GM18868 (cell line): ENCODE measurements around the gene CRADD.

Source experiments
- ATAC-seq: cut with Tn5 transposase; IDR thresholded peaks from one replicate; pipeline ENCODE4 v1.9.1; 2021; ENCODE audit warnings: mild to moderate bottlenecking, moderate library complexity; ENCODE audit not compliant: unreplicated experiment

The CRADD gene

DNA sequence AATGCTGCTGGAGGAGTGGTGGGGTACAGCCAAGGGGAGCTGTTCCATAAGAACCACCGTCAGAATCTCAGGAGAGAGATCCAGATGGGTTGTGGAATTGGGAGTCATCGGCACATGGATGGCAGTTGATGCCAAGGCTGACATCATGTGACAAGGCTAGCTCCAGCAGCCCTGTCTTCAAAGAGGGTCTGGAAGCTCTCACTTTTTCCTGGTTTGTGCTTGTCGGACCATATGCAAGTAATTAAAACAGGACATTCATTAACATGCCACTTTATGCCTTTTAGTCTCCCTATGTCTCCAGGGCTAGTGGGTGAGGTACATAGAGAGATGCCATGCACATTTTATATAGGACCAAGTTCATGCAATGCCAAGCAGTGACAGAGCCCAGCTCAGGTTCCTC, 211.8 kb downstream of the CRADD start:
- ATAC-seq, result no peak

- ATAC-seq, result no peak
Measured at GRCh38 chr12:93889516-93890212, 212.5 kb downstream of the CRADD start.

DNA sequence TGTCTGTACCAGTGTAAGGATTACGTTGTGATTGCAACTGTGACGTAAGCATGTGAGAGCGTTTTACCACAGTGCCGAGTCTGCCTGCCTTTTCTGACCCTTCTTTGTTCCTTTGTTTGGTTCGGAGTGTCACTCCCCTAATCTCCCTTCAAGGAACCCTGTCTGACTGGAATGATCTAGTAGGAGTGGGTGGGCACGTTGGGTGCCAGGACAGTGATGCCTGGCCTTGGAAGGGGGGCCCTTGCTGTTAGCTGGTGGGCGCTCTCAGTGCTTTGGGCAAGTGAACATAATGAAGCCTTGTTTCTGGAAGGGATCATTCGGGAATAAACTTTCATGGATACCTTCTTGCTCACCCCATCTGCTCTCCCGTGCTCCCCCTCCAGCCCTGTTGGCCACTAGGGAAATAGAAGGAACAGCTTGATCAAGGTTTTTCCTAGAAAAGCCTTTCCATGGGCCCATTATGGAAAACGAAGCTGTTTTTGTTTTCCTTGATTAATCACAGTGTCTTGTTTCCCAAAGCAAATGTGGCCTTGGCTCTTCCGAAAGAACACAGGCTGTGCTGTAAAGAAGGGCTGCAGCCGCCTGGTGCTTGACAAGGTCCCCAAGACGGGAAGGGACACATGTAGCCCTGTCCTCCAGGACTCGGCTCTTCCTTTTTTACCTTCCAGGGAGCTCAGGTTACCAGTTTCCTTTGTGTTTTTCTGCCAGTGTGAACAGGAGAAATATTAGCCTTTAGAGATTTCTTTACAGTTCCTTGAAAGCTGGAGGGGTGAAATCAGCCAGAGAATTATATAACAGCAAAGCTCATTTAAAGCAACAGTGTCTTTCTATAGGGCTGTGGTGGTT, 215.5 kb downstream of the CRADD start:
- no peak for ATAC-seq

- no peak for ATAC-seq
Measured at GRCh38 chr12:93894391-93895088, 217.4 kb downstream of the CRADD start.

GRCh38 chr12:93895089-93895445, 217.9 kb downstream of the CRADD start:
- ATAC-seq, result no peak

DNA sequence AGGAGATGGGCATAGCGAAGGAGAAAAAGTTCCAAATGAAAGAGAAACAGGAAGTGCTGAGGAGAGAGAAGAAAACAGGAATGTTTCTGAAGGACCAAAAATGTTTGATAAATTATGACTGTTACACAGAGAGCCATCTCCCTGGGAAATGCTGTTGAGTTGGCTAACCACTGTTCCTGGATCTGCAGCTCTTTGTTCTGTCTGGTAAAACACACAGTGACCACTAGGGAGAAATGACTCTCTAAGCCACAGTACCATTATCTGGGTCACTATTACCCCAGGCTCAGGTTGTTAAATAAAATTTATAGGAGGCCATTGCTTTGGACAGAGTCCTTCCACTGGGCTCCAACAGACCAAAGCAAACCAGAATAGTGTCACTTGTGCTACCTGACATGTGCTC, 219.3 kb downstream of the CRADD start:
- no peak for ATAC-seq

DNA sequence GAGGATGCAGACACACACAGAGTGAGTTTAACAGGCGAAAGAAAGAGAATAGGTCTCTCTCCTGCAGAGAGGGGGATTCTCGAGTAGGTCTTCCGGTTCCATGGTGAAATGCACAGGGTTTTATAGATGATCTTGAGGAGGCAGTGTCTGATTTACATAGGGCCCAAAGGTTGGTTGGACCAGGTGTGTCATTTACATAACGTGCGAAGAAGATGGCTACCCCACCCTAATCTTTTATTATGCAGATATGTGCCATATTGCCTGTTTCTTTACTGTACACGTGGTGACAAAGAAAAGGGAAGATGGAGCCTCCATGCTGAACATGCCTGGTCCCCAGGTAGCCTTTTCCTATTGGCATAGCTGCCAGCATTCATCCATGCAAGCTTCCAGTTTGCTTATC, 219.8 kb downstream of the CRADD start:
- no peak for ATAC-seq

DNA sequence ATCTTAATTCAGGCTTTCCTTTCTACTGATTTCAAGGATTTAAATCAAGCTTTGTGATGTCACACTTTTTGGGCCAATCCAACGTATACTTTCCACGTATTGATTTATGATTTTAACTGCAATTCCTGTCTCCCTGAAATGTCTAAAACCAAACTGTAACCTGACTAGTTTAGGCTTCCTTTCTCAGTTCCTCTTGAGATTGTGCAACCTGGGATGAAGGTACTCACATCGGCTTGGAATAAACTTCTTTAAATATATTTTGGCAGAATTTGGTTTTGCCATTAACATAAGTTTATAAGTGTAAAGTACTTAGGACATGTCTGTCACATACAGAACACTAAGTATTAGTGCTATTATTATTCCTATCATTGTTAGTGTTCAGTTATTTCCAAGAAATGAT, 224.6 kb downstream of the CRADD start:
- ATAC-seq, result no peak

DNA sequence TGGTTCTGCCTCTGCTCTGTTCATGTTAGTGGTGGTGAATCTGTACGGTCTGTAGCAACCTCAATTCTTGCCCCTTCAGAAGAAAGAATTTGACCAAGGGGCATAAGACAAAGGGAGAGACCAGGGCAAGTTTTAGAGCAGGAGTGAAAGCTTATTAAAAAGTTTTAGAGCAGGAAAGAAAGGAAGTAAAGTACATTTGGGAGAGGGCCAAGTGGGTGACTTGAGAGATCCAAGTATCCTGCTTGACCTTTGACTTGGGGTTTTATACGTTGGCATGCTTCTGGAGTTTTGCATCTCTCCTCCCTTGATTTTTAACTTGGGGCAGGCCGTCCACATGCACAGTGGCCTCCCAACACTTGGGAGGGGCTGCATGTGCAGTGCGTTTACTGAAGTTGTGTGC, 225.0 kb downstream of the CRADD start:
- no peak for ATAC-seq

GRCh38 chr12:93902736-93903562, 225.8 kb downstream of the CRADD start:
- ATAC-seq, result no peak

GRCh38 chr12:93904124-93904523, 226.9 kb downstream of the CRADD start:
- ATAC-seq, result no peak

GRCh38 chr12:93908264-93908663, 231.1 kb downstream of the CRADD start:
- no peak for ATAC-seq

DNA sequence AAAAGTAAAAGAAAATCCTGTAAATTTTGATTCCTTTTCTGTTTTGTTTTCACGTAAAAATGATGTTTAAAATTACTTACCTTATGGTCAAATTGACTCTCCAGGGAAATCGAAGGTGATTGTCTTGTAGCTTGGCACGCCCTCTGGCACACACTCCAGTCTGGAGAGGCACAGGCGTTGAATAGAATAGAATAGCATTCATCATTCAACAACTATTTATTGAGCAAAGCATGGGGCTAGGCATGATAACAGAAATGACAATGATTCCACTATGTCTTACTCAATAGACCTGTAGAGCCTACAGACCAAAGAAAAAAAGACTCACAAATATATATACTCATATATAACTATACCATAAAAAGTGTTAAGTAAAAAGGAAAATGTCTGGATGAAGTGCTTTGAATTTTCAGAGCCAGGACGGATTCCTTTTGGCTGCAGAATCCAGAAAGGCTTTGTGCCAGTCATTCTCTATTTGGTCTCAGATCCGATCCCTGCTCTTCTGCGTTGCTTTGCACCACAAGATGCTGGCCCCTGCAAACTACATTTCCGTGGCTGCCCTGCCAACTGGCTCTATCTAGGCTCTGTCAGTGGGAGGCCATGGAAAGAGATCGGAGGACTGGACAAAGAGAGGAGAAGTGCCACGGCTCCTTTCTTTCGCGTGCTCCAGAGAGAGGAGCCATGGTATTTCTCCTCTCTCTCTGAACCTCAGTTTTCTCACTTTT, 231.8 kb downstream of the CRADD start:
- no peak for ATAC-seq

DNA sequence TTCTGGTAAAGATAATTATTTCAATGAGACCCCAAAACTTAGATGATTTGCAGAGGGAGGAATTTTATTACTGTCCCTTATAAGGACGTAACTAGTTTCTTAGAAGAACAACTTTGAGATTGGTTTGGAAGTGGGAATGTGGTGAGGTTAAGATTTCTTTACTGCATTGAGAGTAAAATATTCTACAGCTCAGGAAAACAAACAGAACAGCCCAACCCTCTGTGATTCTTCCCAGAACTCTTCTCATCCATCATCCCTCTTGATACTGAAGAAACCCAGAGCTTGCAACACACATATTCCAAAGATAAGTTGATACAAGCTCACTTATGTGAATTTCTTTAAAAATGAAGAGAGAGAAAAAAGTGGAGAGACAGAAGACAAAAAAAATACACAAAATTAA, 234.2 kb downstream of the CRADD start:
- no peak for ATAC-seq

DNA sequence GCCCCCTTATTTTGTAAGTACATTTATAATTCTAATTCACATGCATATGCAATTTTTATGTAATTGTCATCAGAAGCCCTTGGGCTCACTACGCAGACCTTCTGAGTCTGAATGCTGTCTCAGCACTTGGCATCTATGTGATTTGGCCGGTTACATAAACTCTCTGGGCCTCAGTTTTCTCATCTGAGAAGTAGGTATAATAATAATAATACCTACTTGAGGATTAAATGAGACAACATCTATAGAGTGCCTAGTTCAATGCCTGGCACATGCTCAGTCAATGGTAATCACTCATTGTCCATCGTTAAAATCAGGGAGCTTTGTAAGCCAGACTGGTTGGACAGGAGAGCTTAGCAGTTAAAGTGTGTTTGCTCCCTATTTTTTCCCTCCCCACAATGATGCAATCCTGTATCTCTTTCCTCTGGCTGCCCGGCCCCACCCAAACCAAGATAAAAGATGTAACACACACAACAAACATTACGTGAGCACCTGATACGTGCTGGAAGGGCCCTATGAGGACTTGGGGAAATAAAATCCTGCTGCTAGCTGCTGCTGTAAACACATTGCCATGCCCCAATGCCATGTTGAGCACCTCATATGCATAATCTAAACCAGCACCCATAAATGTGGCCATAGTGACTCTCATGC, 235.0 kb downstream of the CRADD start:
- no peak for ATAC-seq

GRCh38 chr12:93913845-93914244, 236.7 kb downstream of the CRADD start:
- ATAC-seq, result no peak

DNA sequence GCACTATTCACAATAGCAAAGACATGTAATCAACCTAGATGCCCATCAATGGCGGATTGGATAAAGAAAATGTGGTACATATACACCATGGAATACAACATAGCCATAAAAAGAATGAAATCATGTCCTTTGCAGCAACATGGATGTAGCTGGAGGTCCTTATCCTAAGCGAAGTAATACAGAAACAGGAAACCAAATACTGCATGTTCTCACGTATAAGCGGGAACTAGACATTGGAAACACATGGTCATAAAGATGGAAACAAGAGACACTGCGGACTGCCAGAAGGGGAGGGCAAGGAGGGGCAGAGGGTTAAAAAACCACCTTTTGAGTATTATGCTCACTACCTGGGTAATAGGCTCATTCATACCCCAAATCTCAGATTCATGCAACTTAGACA, 237.1 kb downstream of the CRADD start:
- ATAC-seq, result no peak

- no peak for ATAC-seq
Measured at GRCh38 chr12:93915411-93915810, 238.2 kb downstream of the CRADD start.

DNA sequence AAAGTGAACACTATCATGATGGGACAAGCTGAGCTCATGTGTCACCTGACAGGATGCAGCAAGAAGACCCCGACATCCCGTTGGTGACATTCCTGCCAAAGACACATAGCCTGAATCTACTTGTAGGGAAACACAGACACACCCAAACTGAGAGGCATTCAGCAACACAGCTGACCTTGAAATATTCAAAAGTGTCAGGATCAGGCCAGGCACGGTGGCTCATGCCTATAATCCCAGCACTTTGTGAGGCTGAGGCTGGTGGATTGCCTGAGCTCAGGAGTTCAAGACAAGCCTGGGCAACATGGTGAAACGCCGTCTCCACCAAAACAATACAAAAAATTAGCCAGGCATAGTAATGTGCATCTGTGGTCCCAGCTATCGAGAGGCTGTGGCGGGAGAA, 239.2 kb downstream of the CRADD start:
- ATAC-seq, result no peak

DNA sequence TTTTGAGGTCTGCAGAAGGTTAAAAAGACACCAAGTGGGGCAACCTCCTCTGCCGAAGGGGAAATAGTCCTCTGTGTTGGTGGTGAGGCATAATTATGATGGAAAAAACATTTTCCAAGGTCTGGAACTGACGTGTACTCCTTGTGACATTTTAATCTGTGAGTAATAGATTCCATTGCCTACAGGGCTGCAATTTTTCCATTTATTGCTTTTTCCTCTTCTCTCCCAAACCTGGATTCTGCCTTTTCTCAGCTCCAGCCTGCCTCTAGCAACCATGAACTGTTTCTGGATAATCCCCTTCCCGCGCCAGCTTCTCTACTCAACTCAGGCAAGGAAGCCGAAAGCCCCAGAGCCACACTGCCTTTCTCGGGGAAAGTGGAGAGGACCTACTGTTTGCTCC, 241.1 kb downstream of the CRADD start:
- no peak for ATAC-seq
